SK-N-SH (cell line): ENCODE data around the gene JPH2. TPM values are rescaled to one million over a fixed set of nuclear protein-coding genes. Genes with fewer than 3 reads are reported as not detected.
A peak's percentile ranks its signal among the peaks of the same experiment; 100 is the strongest.

Source experiments
- CTCF ChIA-PET: fragments of 300-600, 350-600 bp; formaldehyde crosslinking; extraction: SDS; loops from one replicate; lab custom pipeline; 2021; lab: Yijun Ruan, JAX
- POLR2A ChIA-PET: fragments of 350-600 bp; sonication (Branson Sonifier 250); formaldehyde crosslinking; extraction: SDS; loops from one replicate; lab custom pipeline; 2020; ENCODE audit warnings: antibody characterized with exemption, inconsistent platforms; lab: Yijun Ruan, JAX
- DNase-seq: peaks from one replicate; pipeline ENCODE4 v3.0.0; 2012
- H2AFZ ChIP-seq: fragments of 200-600 bp; sonication (generic); 2 replicates; pipeline ENCODE4 v1.8.1; 2016; ENCODE audit warnings: antibody characterized with exemption, mild to moderate bottlenecking, low read depth
- H3F3A ChIP-seq: fragments of 200-600 bp; sonication (generic); replicated peaks from 2 replicates; pipeline ENCODE3; 2016; ENCODE audit warnings: antibody characterized with exemption, mild to moderate bottlenecking; ENCODE audit not compliant: insufficient read depth
- H3K27ac ChIP-seq, 2 experiments: fragments of 200-500 bp in 1 of 2; fragments of 200-600 bp in 1 of 2; sonication (Bioruptor generic) in 1 of 2; sonication (generic), shearing (Covaris generic) in 1 of 2; 2 replicates each; pipeline versions ENCODE4 v1.5.1 to v1.6.1; 2014 to 2016; ENCODE audit warnings: low read depth in 2 of 2, inconsistent platforms in 1 of 2, low read length in 1 of 2, mild to moderate bottlenecking in 1 of 2, mixed read lengths in 1 of 2
- H3K27me3 ChIP-seq: fragments of 200-600 bp; sonication (generic), shearing (Covaris generic); 2 replicates; pipeline ENCODE4 v1.6.1; 2016; ENCODE audit warnings: mixed run types; ENCODE audit not compliant: insufficient read depth
- H3K36me3 ChIP-seq, 2 experiments: fragments of 200-500 bp in 1 of 2; fragments of 200-600 bp in 1 of 2; sonication (Bioruptor generic) in 1 of 2; sonication (generic) in 1 of 2; replicated peaks in 1 of 2; 2 replicates each; pipeline versions ENCODE3 to v1.5.1; 2014 to 2016; ENCODE audit warnings: low read length in 1 of 2, mild to moderate bottlenecking in 1 of 2; ENCODE audit not compliant: insufficient read depth in 2 of 2, control insufficient read depth in 1 of 2
- H3K4me1 ChIP-seq, 2 experiments: fragments of 200-500 bp in 1 of 2; fragments of 200-600 bp in 1 of 2; sonication (Bioruptor generic) in 1 of 2; sonication (generic), shearing (Covaris generic) in 1 of 2; 2 replicates each; pipeline versions ENCODE4 v1.5.1 to v1.6.1; 2014 to 2016; ENCODE audit warnings: low read depth in 1 of 2, low read length in 1 of 2, mixed run types in 1 of 2; ENCODE audit not compliant: insufficient read depth in 2 of 2, control insufficient read depth in 1 of 2
- H3K4me2 ChIP-seq: fragments of 200-600 bp; sonication (generic), shearing (Covaris generic); 2 replicates; pipeline ENCODE4 v1.6.1; 2017; ENCODE audit warnings: mixed run types
- H3K4me3 ChIP-seq, 2 experiments: fragments of 200-500 bp in 1 of 2; fragments of 200-600 bp in 1 of 2; sonication (Bioruptor generic) in 1 of 2; sonication (generic), shearing (Covaris generic) in 1 of 2; 2 replicates each; pipeline versions ENCODE4 v1.5.1 to v1.8.1; 2014 to 2016; ENCODE audit warnings: low read depth in 2 of 2, inconsistent platforms in 1 of 2, low read length in 1 of 2, mild to moderate bottlenecking in 1 of 2, mixed read lengths in 1 of 2, moderate library complexity in 1 of 2
- H3K79me2 ChIP-seq: fragments of 200-600 bp; sonication (generic); 2 replicates; pipeline ENCODE4 v1.8.1; 2017; ENCODE audit warnings: mild to moderate bottlenecking; ENCODE audit not compliant: insufficient read depth
- H3K9ac ChIP-seq: fragments of 200-600 bp; sonication (generic); 2 replicates; pipeline ENCODE4 v1.6.1; 2017; ENCODE audit warnings: mixed run types
- H3K9me2 ChIP-seq: fragments of 200-600 bp; sonication (generic); 2 replicates; pipeline ENCODE4 v1.6.1; 2017; ENCODE audit warnings: mixed run types
- H3K9me3 ChIP-seq: fragments of 200-600 bp; sonication (generic); 2 replicates; pipeline ENCODE4 v1.6.1; 2017; ENCODE audit warnings: mixed run types, mild to moderate bottlenecking, moderate library complexity
- H4K20me1 ChIP-seq: fragments of 200-600 bp; sonication (generic); 2 replicates; pipeline ENCODE4 v1.6.1; 2017; ENCODE audit warnings: mild to moderate bottlenecking, mixed run types; ENCODE audit not compliant: insufficient read depth
- CHD2 ChIP-seq: fragments of 150-350 bp; IDR thresholded peaks from 2 replicates; pipeline ENCODE4 v1.6.1; 2018; ENCODE audit warnings: low read length; ENCODE audit not compliant: partially characterized antibody
- CTCF ChIP-seq: fragments of 200-600 bp; sonication (generic); IDR thresholded peaks from 2 replicates; pipeline ENCODE4 v1.6.1; 2017; ENCODE audit warnings: antibody characterized with exemption, mild to moderate bottlenecking, moderate library complexity
- ELF1 ChIP-seq: IDR thresholded peaks from 2 replicates; pipeline ENCODE4 v1.4.0; 2012
- EP300 ChIP-seq, 2 experiments: IDR thresholded peaks; 2 replicates each; pipeline versions ENCODE4 v1.4.0 to v1.6.1; 2012; ENCODE audit warnings: borderline replicate concordance in 1 of 2, low read depth in 1 of 2, low read length in 1 of 2
- EZH2phosphoT487 ChIP-seq: fragments of 200-600 bp; sonication (generic); IDR thresholded peaks from 2 replicates; pipeline ENCODE4 v1.6.1; 2017; ENCODE audit warnings: low read depth, mixed run types, mild to moderate bottlenecking, antibody characterized with exemption, moderate library complexity, borderline replicate concordance
- FOSL2 ChIP-seq: IDR thresholded peaks from 2 replicates; pipeline ENCODE4 v1.4.0; 2012; ENCODE audit warnings: low read depth, mild to moderate bottlenecking, moderate library complexity, borderline replicate concordance
- GABPA ChIP-seq: IDR thresholded peaks from 2 replicates; pipeline ENCODE4 v1.4.0; 2012; ENCODE audit warnings: low read depth, mild to moderate bottlenecking
- MXI1 ChIP-seq: IDR thresholded peaks from 2 replicates; pipeline ENCODE4 v1.6.1; 2012; ENCODE audit warnings: mild to moderate bottlenecking, low read depth, low read length, improper control_type of control experiment
- NRF1 ChIP-seq: IDR thresholded peaks from 2 replicates; pipeline ENCODE4 v1.6.1; 2012; ENCODE audit warnings: low read depth, mild to moderate bottlenecking, low read length
- PBX3 ChIP-seq: IDR thresholded peaks from 2 replicates; pipeline ENCODE4; 2012
- RAD21 ChIP-seq: IDR thresholded peaks from 2 replicates; pipeline ENCODE4 v1.6.1; 2012; ENCODE audit warnings: mild to moderate bottlenecking, low read length
- RCOR1 ChIP-seq: fragments of 150-350 bp; IDR thresholded peaks from 2 replicates; pipeline ENCODE4 v1.6.1; 2017; ENCODE audit warnings: antibody characterized with exemption, low read length
- RFX5 ChIP-seq: IDR thresholded peaks from 2 replicates; pipeline ENCODE4 v1.6.1; 2012; ENCODE audit warnings: mild to moderate bottlenecking, improper control_type of control experiment, low read length
- SIN3A ChIP-seq: IDR thresholded peaks from 2 replicates; pipeline ENCODE4 v1.6.1; 2012; ENCODE audit warnings: low read depth, mild to moderate bottlenecking, low read length, moderate library complexity, borderline replicate concordance
- SMC3 ChIP-seq: IDR thresholded peaks from 2 replicates; pipeline ENCODE4 v1.6.1; 2012; ENCODE audit warnings: low read depth, low read length, improper control_type of control experiment
- TAF1 ChIP-seq: IDR thresholded peaks from 2 replicates; pipeline ENCODE4 v1.6.1; 2012; ENCODE audit warnings: low read depth, mild to moderate bottlenecking, low read length, moderate library complexity, borderline replicate concordance
- TCF12 ChIP-seq: IDR thresholded peaks from 2 replicates; pipeline ENCODE4 v1.4.0; 2012
- USF2 ChIP-seq: fragments of 150-350 bp; IDR thresholded peaks from 2 replicates; pipeline ENCODE4 v1.6.1; 2017; ENCODE audit warnings: antibody characterized with exemption, low read length, low read depth, borderline replicate concordance
- YY1 ChIP-seq: IDR thresholded peaks from 2 replicates; pipeline ENCODE4 v1.4.0; 2012; ENCODE audit warnings: low read depth, mild to moderate bottlenecking
- WGBS: methylation state at CpG from one replicate; pipeline ENCODE4 v1.1.6; 2017; ENCODE audit warnings: low lambda C conversion rate; 5-methylcytosine and 5-hydroxymethylcytosine counted together
- polyA plus RNA-seq, 3 experiments: library from polyadenylated mRNA; depleted of rRNA; stranded (reverse); fragments of >200 nt; gene quantifications; 2 replicates each; pipeline ENCODE4 v1.2.3, GENCODE V29; 2012
- TF ChIP-seq, protein P1 (sequence below): IDR thresholded peaks from 2 replicates; pipeline ENCODE4 v1.4.0; 2012; ENCODE audit warnings: low read depth, borderline replicate concordance
- TF ChIP-seq, protein P2 (sequence below): fragments of 150-350 bp; IDR thresholded peaks from 2 replicates; pipeline ENCODE4 v1.6.1; 2016; ENCODE audit warnings: mild to moderate bottlenecking, low read depth, low read length

The JPH2 gene
- polyA plus RNA-seq, 1 of the 3 experiments (the other 2 are of a cell fraction) = 0.67 TPM

GRCh38 chr20:44166008-44166407, 21.0 kb downstream of the JPH2 start (continued):
- no peak for TF ChIP-seq CHD2
- TF ChIP-seq ELF1 = no peak
- TF ChIP-seq PBX3 = peak; percentile 85
- 0 out of 4 replicates have a peak, but pooled peaks of 1 of the 2 experiments have one; percentile 24 for TF ChIP-seq EP300 (IDR thresholded peaks at IDR 0.05; ENCODE audit: borderline replicate concordance in 1 of 2, low read depth in 1 of 2, low read length in 1 of 2)
- TF ChIP-seq, protein P1, sequence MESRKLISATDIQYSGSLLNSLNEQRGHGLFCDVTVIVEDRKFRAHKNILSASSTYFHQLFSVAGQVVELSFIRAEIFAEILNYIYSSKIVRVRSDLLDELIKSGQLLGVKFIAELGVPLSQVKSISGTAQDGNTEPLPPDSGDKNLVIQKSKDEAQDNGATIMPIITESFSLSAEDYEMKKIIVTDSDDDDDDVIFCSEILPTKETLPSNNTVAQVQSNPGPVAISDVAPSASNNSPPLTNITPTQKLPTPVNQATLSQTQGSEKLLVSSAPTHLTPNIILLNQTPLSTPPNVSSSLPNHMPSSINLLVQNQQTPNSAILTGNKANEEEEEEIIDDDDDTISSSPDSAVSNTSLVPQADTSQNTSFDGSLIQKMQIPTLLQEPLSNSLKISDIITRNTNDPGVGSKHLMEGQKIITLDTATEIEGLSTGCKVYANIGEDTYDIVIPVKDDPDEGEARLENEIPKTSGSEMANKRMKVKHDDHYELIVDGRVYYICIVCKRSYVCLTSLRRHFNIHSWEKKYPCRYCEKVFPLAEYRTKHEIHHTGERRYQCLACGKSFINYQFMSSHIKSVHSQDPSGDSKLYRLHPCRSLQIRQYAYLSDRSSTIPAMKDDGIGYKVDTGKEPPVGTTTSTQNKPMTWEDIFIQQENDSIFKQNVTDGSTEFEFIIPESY = no peak
- no peak for TF ChIP-seq EZH2phosphoT487
- no peak for TF ChIP-seq RFX5
- no peak for TF ChIP-seq USF2
- no peak for TF ChIP-seq TAF1

DNA sequence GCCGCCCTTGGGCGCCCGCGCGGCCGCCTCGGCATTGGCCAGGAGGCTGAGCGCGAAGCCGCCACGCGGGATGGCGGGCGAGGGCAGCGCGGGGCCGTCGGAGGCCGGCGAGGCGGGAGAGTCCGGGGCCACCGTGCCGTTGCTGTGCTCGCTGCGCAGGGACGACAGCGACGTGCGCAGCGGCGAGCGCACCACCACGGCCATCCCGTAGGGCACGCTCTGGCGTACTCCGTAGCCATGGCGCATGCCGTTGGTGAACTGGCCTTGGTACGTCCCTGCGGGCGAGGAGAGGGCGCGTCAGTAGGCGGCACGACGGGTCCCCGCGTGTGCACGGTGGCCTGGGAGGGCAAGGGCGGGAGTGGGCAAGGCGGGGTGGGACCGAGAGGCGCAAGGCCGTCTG, 26.9 kb downstream of the JPH2 start:
- 58% methylated on average over 19 of the region's 56 CpGs for WGBS
- no peaks in the 10 kb centered on the region for H3K79me2 ChIP-seq
- H3K36me3 ChIP-seq = no peaks in the 10 kb centered on the region
- H3K9ac ChIP-seq = no peak overlapping the region
- H3K9me3 ChIP-seq = no peaks in the 10 kb centered on the region
- H4K20me1 ChIP-seq = no peaks in the 10 kb centered on the region
- ChIA-PET CTCF (interaction anchor here (1.1 kb wide), 1 partner anchor 44 kb away, joined by 4 read pairs; no protein-coding TSS in a partner anchor), POLR2A (no interaction called here)
- H3K9me2 ChIP-seq = no peaks in the 10 kb centered on the region
- H2AFZ ChIP-seq = no peak overlapping the region
- no peak overlapping the region for H3K4me3 ChIP-seq
- H3K27ac ChIP-seq = no peak overlapping the region
- H3K4me2 ChIP-seq = no peak overlapping the region
- H3K4me1 ChIP-seq = 0 out of 4 replicates have a peak, but pooled peaks cover 0 to under 1% of the 10 kb centered on the region in 2 experiments
- H3F3A ChIP-seq = no peaks in the 10 kb centered on the region
- no peak for DNase-seq
- H3K27me3 ChIP-seq = no peaks in the 10 kb centered on the region
- TF ChIP-seq GABPA (no peak), NRF1 (no peak), CHD2 (no peak), TCF12 (no peak), ELF1 (no peak), PBX3 (no peak), RAD21 (no peak), TAF1 (no peak), FOSL2 (no peak), RCOR1 (no peak), SMC3 (no peak), CTCF (no peak), MXI1 (no peak), YY1 (no peak), SIN3A (no peak), EZH2phosphoT487 (no peak)
- TF ChIP-seq, protein P2, sequence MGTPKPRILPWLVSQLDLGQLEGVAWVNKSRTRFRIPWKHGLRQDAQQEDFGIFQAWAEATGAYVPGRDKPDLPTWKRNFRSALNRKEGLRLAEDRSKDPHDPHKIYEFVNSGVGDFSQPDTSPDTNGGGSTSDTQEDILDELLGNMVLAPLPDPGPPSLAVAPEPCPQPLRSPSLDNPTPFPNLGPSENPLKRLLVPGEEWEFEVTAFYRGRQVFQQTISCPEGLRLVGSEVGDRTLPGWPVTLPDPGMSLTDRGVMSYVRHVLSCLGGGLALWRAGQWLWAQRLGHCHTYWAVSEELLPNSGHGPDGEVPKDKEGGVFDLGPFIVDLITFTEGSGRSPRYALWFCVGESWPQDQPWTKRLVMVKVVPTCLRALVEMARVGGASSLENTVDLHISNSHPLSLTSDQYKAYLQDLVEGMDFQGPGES = no peak
